ENCODE results near the gene AGTPBP1.

DNA sequence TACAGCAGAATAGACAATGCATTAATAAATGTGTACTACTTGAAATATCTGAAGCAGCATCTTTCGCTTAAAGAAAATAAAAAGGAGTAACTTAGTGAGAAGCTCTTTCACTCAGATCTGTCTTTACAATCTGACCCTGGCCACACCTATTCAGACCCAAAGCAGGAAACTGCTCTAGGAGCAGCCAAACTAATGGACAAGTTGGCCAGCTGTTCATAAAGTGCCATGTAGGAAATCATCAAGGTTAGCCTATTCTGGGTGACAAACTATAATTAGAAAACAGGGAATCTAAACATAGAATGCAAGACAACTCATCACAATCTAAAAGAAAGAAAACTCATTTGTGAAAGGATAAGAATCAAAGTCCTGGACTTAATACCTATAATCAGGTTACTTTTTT, 101.3 kb downstream of the AGTPBP1 start:
- TF ChIP-seq, protein P1, sequence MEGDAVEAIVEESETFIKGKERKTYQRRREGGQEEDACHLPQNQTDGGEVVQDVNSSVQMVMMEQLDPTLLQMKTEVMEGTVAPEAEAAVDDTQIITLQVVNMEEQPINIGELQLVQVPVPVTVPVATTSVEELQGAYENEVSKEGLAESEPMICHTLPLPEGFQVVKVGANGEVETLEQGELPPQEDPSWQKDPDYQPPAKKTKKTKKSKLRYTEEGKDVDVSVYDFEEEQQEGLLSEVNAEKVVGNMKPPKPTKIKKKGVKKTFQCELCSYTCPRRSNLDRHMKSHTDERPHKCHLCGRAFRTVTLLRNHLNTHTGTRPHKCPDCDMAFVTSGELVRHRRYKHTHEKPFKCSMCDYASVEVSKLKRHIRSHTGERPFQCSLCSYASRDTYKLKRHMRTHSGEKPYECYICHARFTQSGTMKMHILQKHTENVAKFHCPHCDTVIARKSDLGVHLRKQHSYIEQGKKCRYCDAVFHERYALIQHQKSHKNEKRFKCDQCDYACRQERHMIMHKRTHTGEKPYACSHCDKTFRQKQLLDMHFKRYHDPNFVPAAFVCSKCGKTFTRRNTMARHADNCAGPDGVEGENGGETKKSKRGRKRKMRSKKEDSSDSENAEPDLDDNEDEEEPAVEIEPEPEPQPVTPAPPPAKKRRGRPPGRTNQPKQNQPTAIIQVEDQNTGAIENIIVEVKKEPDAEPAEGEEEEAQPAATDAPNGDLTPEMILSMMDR (IDR thresholded peaks at IDR 0.05), result no peak
- no peak for TF ChIP-seq POLR2A (IDR thresholded peaks at IDR 0.05)
